Gastroesophageal sphincter (tissue), 3 donors: ENCODE measurements around the gene GGCT.

Source experiments
- CTCF ChIP-seq, 4 experiments: fragments of 200-600 bp in 2 of 4; fragments of 450-650 bp in 2 of 4; sonication (generic) in 1 of 4; IDR thresholded peaks; one replicate each; pipeline ENCODE4 v1.5.1; 2017 to 2019; ENCODE audit warnings: antibody characterized with exemption in 4 of 4, mild to moderate bottlenecking in 2 of 4, moderate library complexity in 2 of 4
- POLR2AphosphoS5 ChIP-seq: sonication (generic); formaldehyde crosslinking; IDR thresholded peaks from one replicate; pipeline ENCODE4 v1.6.1; 2017; ENCODE audit warnings: antibody characterized with exemption

- TF ChIP-seq POLR2AphosphoS5 (no peak), CTCF (IDR thresholded peaks at IDR 0.05) (no peak)
Measured at GRCh38 chr7:30533886-30534285, 29.3 kb upstream of the GGCT start.
